Endothelial cell of umbilical vein (primary cell): ENCODE measurements around the gene EYS. TPM values are rescaled to one million over a fixed set of nuclear protein-coding genes. Genes with fewer than 3 reads are reported as not detected.
A peak's percentile ranks its signal among the peaks of the same experiment; 100 is the strongest.

Experiments
- BruUV-seq: library from RNA; stranded (reverse); fragments of 400-500 nt; replicated peaks from 2 replicates; lab custom pipeline; 2021; lab: Mats Ljungman, UMichigan
- CTCF ChIA-PET: fragments of 300-600, 350-600 bp; sonication (Branson Sonifier 250); formaldehyde crosslinking; loops from one replicate; lab custom pipeline; 2021; ENCODE audit warnings: antibody characterized with exemption, inconsistent platforms; lab: Charles Lee
- POLR2A ChIA-PET: fragments of 300-600, 350-600 bp; sonication (Branson Sonifier 250); formaldehyde crosslinking; loops from one replicate; lab custom pipeline; 2021; ENCODE audit warnings: antibody characterized with exemption, inconsistent platforms; lab: Charles Lee
- DNase-seq: peaks from one replicate; pipeline ENCODE4 v3.0.0-alpha.2; 2011; ENCODE audit warnings: low read depth, low spot score
- FAIRE-seq: peaks from 2 replicates; lab custom pipeline; 2011; peaks lifted over from hg19 to GRCh38; lab: Jason Lieb, UNC
- H2AFZ ChIP-seq: 2 replicates; pipeline ENCODE4 v1.6.0; 2012; ENCODE audit warnings: low read depth, low read length, control low read depth, inconsistent platforms
- H3K27ac ChIP-seq: 2 replicates; pipeline ENCODE4 v1.5.1; 2011; ENCODE audit warnings: low read depth, mild to moderate bottlenecking, control low read depth, low read length, moderate library complexity; ENCODE audit not compliant: insufficient read depth
- H3K27me3 ChIP-seq, 2 experiments: 2 replicates each; pipeline versions ENCODE4 v1.6.0 to v1.6.1; 2011; ENCODE audit warnings: low read length in 2 of 2, mixed read lengths in 1 of 2; ENCODE audit not compliant: control insufficient read depth in 2 of 2, insufficient read depth in 2 of 2
- H3K36me3 ChIP-seq, 2 experiments: 2 replicates in 1 of 2; 3 replicates in 1 of 2; pipeline ENCODE4 v1.5.1; 2011; ENCODE audit warnings: low read length in 2 of 2, mild to moderate bottlenecking in 1 of 2, moderate library complexity in 1 of 2; ENCODE audit not compliant: control insufficient read depth in 2 of 2, insufficient read depth in 2 of 2; ENCODE audit errors: extremely low read depth in 1 of 2
- H3K4me1 ChIP-seq: 3 replicates; pipeline ENCODE4 v1.5.1; 2011; ENCODE audit warnings: mild to moderate bottlenecking, low read length; ENCODE audit not compliant: control insufficient read depth, insufficient read depth; ENCODE audit errors: extremely low read depth
- H3K4me2 ChIP-seq: 2 replicates; pipeline ENCODE4 v1.6.1; 2011; ENCODE audit warnings: low read length, control low read depth, mixed read lengths; ENCODE audit not compliant: insufficient read depth
- H3K4me3 ChIP-seq, 3 experiments: fragments of 200-600 bp in 1 of 3; sonication (generic), shearing (Covaris generic) in 1 of 3; replicated peaks in 1 of 3; 2 replicates each; pipeline ENCODE4 v1.5.1; 2011 to 2016; ENCODE audit warnings: control low read depth in 3 of 3, low read length in 3 of 3, mild to moderate bottlenecking in 2 of 3, inconsistent platforms in 1 of 3, low read depth in 1 of 3, moderate library complexity in 1 of 3; ENCODE audit not compliant: insufficient read depth in 1 of 3
- H3K79me2 ChIP-seq: 2 replicates; pipeline ENCODE4 v1.6.0; 2012; ENCODE audit warnings: low read length, inconsistent platforms; ENCODE audit not compliant: control insufficient read depth, insufficient read depth
- H3K9ac ChIP-seq: replicated peaks from 2 replicates; pipeline ENCODE3; 2011; ENCODE audit warnings: low read length, control low read depth; ENCODE audit not compliant: insufficient read depth; ENCODE audit errors: extremely low read depth
- H3K9me1 ChIP-seq: replicated peaks from 3 replicates; pipeline ENCODE4 v1.6.0; 2011; ENCODE audit warnings: mild to moderate bottlenecking, low read length; ENCODE audit not compliant: control insufficient read depth, insufficient read depth; ENCODE audit errors: extremely low read depth
- H3K9me3 ChIP-seq: replicated peaks from 2 replicates; pipeline ENCODE4 v1.5.1; 2012; ENCODE audit warnings: low read length, inconsistent platforms; ENCODE audit not compliant: control insufficient read depth, insufficient read depth
- H4K20me1 ChIP-seq: replicated peaks from 2 replicates; pipeline ENCODE3; 2011; ENCODE audit warnings: mild to moderate bottlenecking, low read length; ENCODE audit not compliant: control insufficient read depth, insufficient read depth; ENCODE audit errors: extremely low read depth
- EZH2 ChIP-seq: IDR thresholded peaks from 2 replicates; pipeline ENCODE4 v1.6.1; 2012; ENCODE audit warnings: borderline replicate concordance, low read depth, mild to moderate bottlenecking, moderate library complexity, low read length, inconsistent platforms; ENCODE audit not compliant: severe bottlenecking
- FOS ChIP-seq: IDR thresholded peaks from 2 replicates; pipeline ENCODE4 v1.6.1; 2011; ENCODE audit warnings: mild to moderate bottlenecking, low read length, moderate library complexity, borderline replicate concordance; ENCODE audit not compliant: insufficient read depth
- GATA2 ChIP-seq: IDR thresholded peaks from 2 replicates; pipeline ENCODE4 v1.7.0; 2011; ENCODE audit warnings: low read depth, mild to moderate bottlenecking, moderate library complexity, mixed read lengths, low read length; ENCODE audit not compliant: insufficient read length, insufficient read depth
- JUN ChIP-seq: IDR thresholded peaks from 2 replicates; pipeline ENCODE4 v1.6.1; 2011; ENCODE audit warnings: borderline replicate concordance, low read depth; ENCODE audit not compliant: insufficient read length, insufficient read depth
- MYC ChIP-seq: IDR thresholded peaks from one replicate; pipeline ENCODE4 v1.6.1; 2011; ENCODE audit warnings: mild to moderate bottlenecking, low read depth, low read length
- POLR2A ChIP-seq: IDR thresholded peaks from 2 replicates; pipeline ENCODE4 v1.6.1; 2012; ENCODE audit warnings: low read depth, mild to moderate bottlenecking, control low read depth, low read length
- POLR2AphosphoS5 ChIP-seq: IDR thresholded peaks from 2 replicates; pipeline ENCODE4 v1.6.1; 2012; ENCODE audit warnings: low read depth, mild to moderate bottlenecking, control low read depth, low read length, moderate library complexity; ENCODE audit not compliant: insufficient read depth
- dilution Hi-C: fragments of 300-500 bp; cut with MboI; formaldehyde crosslinking; loops from one replicate; pipeline ENCODE4 v1.15.0; 2019; ENCODE audit warnings: low sequenced_read_pairs; ENCODE audit not compliant: extremely low pct_ligation_motif_present
- intact Hi-C: fragments of 100-400 bp; cut with micrococcal nuclease; formaldehyde crosslinking; loops from one replicate; pipeline ENCODE4 v1.10.0; 2022
- polyA plus RNA-seq, 4 experiments: library from polyadenylated mRNA; depleted of rRNA in 3 of 4; stranded (reverse) in 3 of 4; unstranded in 1 of 4; fragments of >200 nt; gene quantifications; 2 replicates each; pipeline versions ENCODE4 v1.2.1 to v1.2.3, GENCODE V29; 2011 to 2012; ENCODE audit warnings: missing spikeins in 1 of 4
- total RNA-seq: library from RNA; stranded (reverse); gene quantifications from 2 replicates; pipeline ENCODE4 v1.2.3, GENCODE V29; 2021
- TF ChIP-seq, protein P1 (sequence below): IDR thresholded peaks from 2 replicates; pipeline ENCODE4 v1.6.1; 2011; ENCODE audit not compliant: insufficient read depth, insufficient read length
- TF ChIP-seq, protein P2 (sequence below), 2 donors: IDR thresholded peaks; 1 replicate in 1 of 2; 2 replicates in 1 of 2; pipeline ENCODE4 v1.5.1; 2011; ENCODE audit warnings: low read length in 2 of 2, mild to moderate bottlenecking in 2 of 2, moderate library complexity in 2 of 2, control low read depth in 1 of 2, inconsistent platforms in 1 of 2, low read depth in 1 of 2; ENCODE audit not compliant: insufficient read depth in 1 of 2; ENCODE audit errors: extremely low read depth in 1 of 2

EYS gene
- total and polyA plus RNA-seq, 2 donors (not counting 3 experiments of a cell fraction or from before 2014, with no cell fraction given) = 0.01 to 0.27 TPM

DNA sequence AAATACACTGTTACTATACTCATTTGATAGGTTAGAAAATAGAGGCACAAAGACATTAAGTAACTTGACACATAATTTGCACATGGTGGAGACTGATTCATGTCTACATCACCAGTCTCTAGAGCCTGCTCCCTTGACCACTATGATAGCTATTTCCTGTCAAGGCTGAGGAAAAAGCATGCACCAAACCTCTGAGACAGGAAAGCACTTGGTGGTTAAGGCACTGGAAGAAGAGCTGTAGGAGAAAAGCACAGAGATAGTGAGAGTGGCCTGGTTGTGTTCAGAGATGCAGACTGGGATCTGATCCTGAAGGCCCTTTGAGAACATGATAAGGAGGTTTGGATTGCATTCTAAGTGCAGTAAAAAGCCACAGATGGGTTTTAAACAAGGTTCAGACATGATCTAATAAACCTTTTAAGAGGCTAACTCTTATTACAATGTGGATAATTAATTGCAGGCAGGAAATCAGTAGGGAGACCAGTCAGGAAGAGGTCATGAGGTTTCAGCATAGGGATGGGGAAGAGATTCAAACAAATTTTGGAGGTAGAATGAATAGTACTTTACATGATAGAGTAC lies 1902.6 kb downstream of the EYS start:
- Histone ChIP-seq H3K9me1 (no peaks in the 10 kb centered on the region), H2AFZ (peak overlapping the region; percentile 69), H3K4me3 (no peak overlapping the region), H4K20me1 (no peaks in the 10 kb centered on the region), H3K27ac (peak overlapping the region; percentile 28), H3K36me3 (no peaks in the 10 kb centered on the region), H3K4me1 (peaks cover 44% of the 10 kb centered on the region), H3K4me2 (peak overlapping the region; percentile 49), H3K79me2 (no peaks in the 10 kb centered on the region), H3K9me3 (no peaks in the 10 kb centered on the region), H3K27me3 (no peaks in the 10 kb centered on the region), H3K9ac (no peak overlapping the region)
- TF ChIP-seq, protein P1, sequence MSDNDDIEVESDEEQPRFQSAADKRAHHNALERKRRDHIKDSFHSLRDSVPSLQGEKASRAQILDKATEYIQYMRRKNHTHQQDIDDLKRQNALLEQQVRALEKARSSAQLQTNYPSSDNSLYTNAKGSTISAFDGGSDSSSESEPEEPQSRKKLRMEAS = no peak
- peak; percentile 31 for TF ChIP-seq POLR2AphosphoS5
- peak; percentile 86 for TF ChIP-seq FOS
- TF ChIP-seq MYC = no peak
- peak; percentile 58 for TF ChIP-seq GATA2
- CTCF ChIA-PET = interaction anchor here (1.7 to 7.8 kb wide), 7 partner anchors 10 to 498 kb away, joined by 7 to 183 read pairs (median 50); no protein-coding TSS in a partner anchor
- dilution Hi-C loops (no loop called here), intact Hi-C loops (loop anchor here (1.0 kb wide), 1 partner anchor 232 kb away; the partner anchor contains the start of genes LOC128125822 and PTP4A1)
- DNase-seq = peak; percentile 55
- FAIRE-seq = peak; percentile 92
- POLR2A ChIA-PET = no interaction called here
- BruUV-seq = no TSS peak

DNA sequence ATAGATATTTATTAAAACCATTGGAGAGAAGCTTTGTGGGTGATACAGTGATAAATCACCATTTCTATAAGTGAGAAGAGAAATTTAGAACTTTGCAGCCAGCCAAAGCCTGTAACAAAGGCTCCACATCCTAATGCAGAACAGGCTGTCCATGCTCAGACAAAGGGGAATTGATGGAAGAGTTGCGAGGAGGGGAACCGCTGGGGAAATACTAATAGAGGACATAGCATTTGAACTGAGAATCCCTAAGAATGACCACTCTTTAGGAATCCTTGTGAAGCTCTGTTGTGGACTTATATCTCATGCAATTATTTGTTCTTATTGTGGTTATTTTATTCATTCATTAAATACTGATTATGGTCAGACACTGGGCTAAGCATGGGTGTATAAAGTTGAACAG lies 1903.7 kb downstream of the EYS start:
- TF ChIP-seq JUN = no peak
- TF ChIP-seq, protein P2, sequence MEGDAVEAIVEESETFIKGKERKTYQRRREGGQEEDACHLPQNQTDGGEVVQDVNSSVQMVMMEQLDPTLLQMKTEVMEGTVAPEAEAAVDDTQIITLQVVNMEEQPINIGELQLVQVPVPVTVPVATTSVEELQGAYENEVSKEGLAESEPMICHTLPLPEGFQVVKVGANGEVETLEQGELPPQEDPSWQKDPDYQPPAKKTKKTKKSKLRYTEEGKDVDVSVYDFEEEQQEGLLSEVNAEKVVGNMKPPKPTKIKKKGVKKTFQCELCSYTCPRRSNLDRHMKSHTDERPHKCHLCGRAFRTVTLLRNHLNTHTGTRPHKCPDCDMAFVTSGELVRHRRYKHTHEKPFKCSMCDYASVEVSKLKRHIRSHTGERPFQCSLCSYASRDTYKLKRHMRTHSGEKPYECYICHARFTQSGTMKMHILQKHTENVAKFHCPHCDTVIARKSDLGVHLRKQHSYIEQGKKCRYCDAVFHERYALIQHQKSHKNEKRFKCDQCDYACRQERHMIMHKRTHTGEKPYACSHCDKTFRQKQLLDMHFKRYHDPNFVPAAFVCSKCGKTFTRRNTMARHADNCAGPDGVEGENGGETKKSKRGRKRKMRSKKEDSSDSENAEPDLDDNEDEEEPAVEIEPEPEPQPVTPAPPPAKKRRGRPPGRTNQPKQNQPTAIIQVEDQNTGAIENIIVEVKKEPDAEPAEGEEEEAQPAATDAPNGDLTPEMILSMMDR (IDR thresholded peaks at IDR 0.05; ENCODE audit: extremely low read depth in 1 of 2, insufficient read depth in 1 of 2, low read depth in 1 of 2, low read length in 2 of 2) = no peak
- TF ChIP-seq GATA2 = no peak
- no peak for TF ChIP-seq POLR2A
- TF ChIP-seq POLR2AphosphoS5 = no peak
- no peak for TF ChIP-seq MYC
- TF ChIP-seq EZH2 = no peak
- no peak for TF ChIP-seq FOS
- TF ChIP-seq, protein P1 = no peak
- CTCF ChIA-PET = interaction anchor here (1.7 to 7.8 kb wide), 11 partner anchors 11 to 497 kb away, joined by 5 to 183 read pairs (median 19); no protein-coding TSS in a partner anchor
- no peak overlapping the region for H2AFZ ChIP-seq
- H3K4me3 ChIP-seq = no peak overlapping the region
- no peak overlapping the region for H3K4me2 ChIP-seq
- DNase-seq (no peak), FAIRE-seq (no peak)
- dilution Hi-C loops (no loop called here), intact Hi-C loops (loop anchor here (2.0 kb wide), 2 partner anchors 39 to 451 kb away; no protein-coding TSS in a partner anchor)
- H4K20me1 ChIP-seq = no peaks in the 10 kb centered on the region
- H3K27ac ChIP-seq = no peak overlapping the region
- H3K9me1 ChIP-seq = no peaks in the 10 kb centered on the region
- POLR2A ChIA-PET = no interaction called here
- H3K4me1 ChIP-seq = peaks cover 44% of the 10 kb centered on the region
- H3K36me3 ChIP-seq = no peaks in the 10 kb centered on the region
- no peaks in the 10 kb centered on the region for H3K27me3 ChIP-seq
- H3K9me3 ChIP-seq = no peaks in the 10 kb centered on the region
- no peaks in the 10 kb centered on the region for H3K79me2 ChIP-seq
- BruUV-seq = no TSS peak
- H3K9ac ChIP-seq = no peak overlapping the region
